ENCODE results near the gene TM7SF2. TPM values are rescaled to one million over a fixed set of nuclear protein-coding genes. Genes with fewer than 3 reads are reported as not detected.

The TM7SF2 gene
- total and polyA plus RNA-seq, 2 of the 13 experiments (the other 11 are each of a cell fraction or from before 2014, with no cell fraction given) = 56.0 to 66.9 TPM

DNA sequence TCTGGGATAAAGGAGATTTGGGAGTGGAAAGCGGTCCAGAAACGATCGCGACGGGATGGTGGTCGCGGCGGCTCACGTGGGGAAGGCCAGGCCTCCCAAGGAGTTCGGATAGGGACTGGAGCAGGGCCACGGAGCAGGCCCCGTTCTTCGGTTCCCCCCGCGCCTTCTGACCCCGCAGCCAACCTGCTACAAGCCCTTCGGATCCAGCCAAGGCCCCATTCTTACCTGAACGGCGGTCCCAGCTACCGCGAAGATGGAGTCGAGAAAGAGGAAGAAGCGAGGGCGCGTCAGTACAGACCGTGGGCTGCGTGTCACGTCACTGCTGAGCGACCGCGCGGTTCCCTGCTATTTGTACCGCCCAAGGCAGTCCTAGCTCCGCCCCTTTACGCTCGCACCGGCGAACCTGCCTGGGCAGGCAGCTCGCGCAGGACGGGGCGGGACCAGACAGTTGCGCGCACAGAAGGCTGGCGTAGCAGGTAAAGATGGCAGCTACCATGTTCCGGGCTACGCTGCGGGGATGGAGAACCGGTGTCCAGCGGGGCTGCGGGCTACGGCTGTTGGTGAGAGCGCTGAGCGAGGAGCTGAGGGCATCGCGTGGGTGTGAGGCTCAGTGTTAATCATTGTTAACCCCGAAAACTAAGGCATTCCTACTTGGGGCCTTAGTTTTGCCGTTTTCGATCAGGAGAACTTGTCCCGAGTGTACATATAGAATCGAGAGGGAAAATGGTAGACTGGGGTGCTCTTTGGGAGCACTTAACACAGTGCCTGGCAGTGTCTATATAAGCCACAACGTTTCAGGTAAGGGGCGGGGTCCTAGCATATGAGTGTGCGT lies 10.4 kb downstream of the TM7SF2 start, which contains the start of the genes FAU and MRPL49:
Gene FAU, minus strand, starts transcription at position 270 of the 832 bp plus-strand sequence. CDS start 321 bp downstream, outside the sequence.
Gene MRPL49, plus strand, starts transcription at position 457 of the 832 bp plus-strand sequence. Its CDS starts 26 bp downstream, at position 483.
- Histone ChIP-seq H3K79me2 (ENCODE audit: insufficient read depth, low read length) (peaks cover 44% of the 10 kb centered on the region), H3K4me2 (ENCODE audit: low read depth, low read length) (peak within 1 kb of the TSS; percentile 96), H2AFZ (ENCODE audit: low read length) (no peak within 1 kb of the TSS), H3K27me3 (ENCODE audit: control insufficient read depth in 1 of 2, insufficient read depth in 2 of 2, low read length in 2 of 2) (no peaks in the 10 kb centered on the region; a peak in 1 of 5 replicates), H3K9ac (ENCODE audit: insufficient read depth, low read depth, low read length) (peak within 1 kb of the TSS; percentile 95), H3K4me3 (replicated peaks in 1 of 3; ENCODE audit: insufficient read depth in 1 of 3, low read depth in 2 of 3, low read length in 3 of 3) (peak within 1 kb of the TSS; percentile 79 to 91 (median 81)), H3K36me3 (replicated peaks in 1 of 2; ENCODE audit: control insufficient read depth in 1 of 2, insufficient read depth in 2 of 2, low read length in 2 of 2) (peaks cover 20 to 50% of the 10 kb centered on the region in 2 experiments), H3K9me3 (ENCODE audit: low read length) (no peaks in the 10 kb centered on the region), H4K20me1 (ENCODE audit: insufficient read depth, low read length) (no peaks in the 10 kb centered on the region), H3K4me1 (ENCODE audit: insufficient read depth, low read length) (peaks cover 37% of the 10 kb centered on the region), H3K27ac (ENCODE audit: extremely low read length, insufficient read depth, low read length) (peak within 1 kb of the TSS; percentile 76)
- ChIA-PET CTCF (ENCODE audit: low intra/inter-chr PET ratio, low total read pairs) (no interaction called here), POLR2A (interaction anchor here (0.5 to 4.9 kb wide), 36 partner anchors 9 to 530 kb away, joined by 3 to 105 read pairs (median 4); partner anchors contain the start of genes ARL2, BATF2, CAPN1 and DPF2)
- intact Hi-C loops (cut with micrococcal nuclease; ENCODE audit: unreplicated experiment) (no loop called here), in situ Hi-C loops (cut with HindIII; ENCODE audit: extremely low pct_ligation_motif_present, low pct_unique_long_range_greater_than_20kb) (no loop called here)
- peak; percentile 80 for FAIRE-seq
- peak; percentile 83 for ATAC-seq
- BruUV-seq (replicated peaks) = TSS peak; percentile 78
- peak; percentile 93 for DNase-seq (ENCODE audit: low spot score)
- 2% methylated on average over 55 of the region's 64 CpGs for WGBS (ENCODE audit: low lambda C conversion rate)
- TF ChIP-seq, protein P1, sequence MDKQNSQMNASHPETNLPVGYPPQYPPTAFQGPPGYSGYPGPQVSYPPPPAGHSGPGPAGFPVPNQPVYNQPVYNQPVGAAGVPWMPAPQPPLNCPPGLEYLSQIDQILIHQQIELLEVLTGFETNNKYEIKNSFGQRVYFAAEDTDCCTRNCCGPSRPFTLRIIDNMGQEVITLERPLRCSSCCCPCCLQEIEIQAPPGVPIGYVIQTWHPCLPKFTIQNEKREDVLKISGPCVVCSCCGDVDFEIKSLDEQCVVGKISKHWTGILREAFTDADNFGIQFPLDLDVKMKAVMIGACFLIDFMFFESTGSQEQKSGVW (CRISPR knock-in tag; IDR thresholded peaks at IDR 0.05; ENCODE audit: borderline replicate concordance) = no peak; the same call in 1 of the 2 replicates
- TF ChIP-seq POLR2AphosphoS5 (IDR thresholded peaks at IDR 0.05; ENCODE audit: low read depth, low read length) = peak; percentile 90
- TF ChIP-seq, protein P2, sequence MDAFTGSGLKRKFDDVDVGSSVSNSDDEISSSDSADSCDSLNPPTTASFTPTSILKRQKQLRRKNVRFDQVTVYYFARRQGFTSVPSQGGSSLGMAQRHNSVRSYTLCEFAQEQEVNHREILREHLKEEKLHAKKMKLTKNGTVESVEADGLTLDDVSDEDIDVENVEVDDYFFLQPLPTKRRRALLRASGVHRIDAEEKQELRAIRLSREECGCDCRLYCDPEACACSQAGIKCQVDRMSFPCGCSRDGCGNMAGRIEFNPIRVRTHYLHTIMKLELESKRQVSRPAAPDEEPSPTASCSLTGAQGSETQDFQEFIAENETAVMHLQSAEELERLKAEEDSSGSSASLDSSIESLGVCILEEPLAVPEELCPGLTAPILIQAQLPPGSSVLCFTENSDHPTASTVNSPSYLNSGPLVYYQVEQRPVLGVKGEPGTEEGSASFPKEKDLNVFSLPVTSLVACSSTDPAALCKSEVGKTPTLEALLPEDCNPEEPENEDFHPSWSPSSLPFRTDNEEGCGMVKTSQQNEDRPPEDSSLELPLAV (CRISPR knock-in tag; conservative IDR thresholded peaks at IDR 0.05; ENCODE audit: low read depth) = no peak
- no peak for TF ChIP-seq PTBP1 (IDR thresholded peaks at IDR 0.05; ENCODE audit: low read depth, low read length, poor library complexity, severe bottlenecking)
- no peak for TF ChIP-seq ZNF264 (CRISPR knock-in tag; IDR thresholded peaks at IDR 0.05)
- TF ChIP-seq TRIM24 (CRISPR knock-in tag; IDR thresholded peaks at IDR 0.05) = no peak
- peak; percentile 93 for TF ChIP-seq NR2C2 (CRISPR knock-in tag; IDR thresholded peaks at IDR 0.05; ENCODE audit: borderline replicate concordance)
- peak; percentile 94 for TF ChIP-seq YEATS2 (CRISPR knock-in tag; IDR thresholded peaks at IDR 0.05; ENCODE audit: borderline replicate concordance)
- TF ChIP-seq ZNF562 (CRISPR knock-in tag; IDR thresholded peaks at IDR 0.05; ENCODE audit: borderline replicate concordance) = no peak
- no peak for TF ChIP-seq ZNF251 (CRISPR knock-in tag; IDR thresholded peaks at IDR 0.05)
- TF ChIP-seq AHR (CRISPR knock-in tag; IDR thresholded peaks at IDR 0.05) = no peak
- no peak for TF ChIP-seq GATAD2A (CRISPR knock-in tag; IDR thresholded peaks at IDR 0.05)
- TF ChIP-seq ZNF547 (CRISPR knock-in tag; IDR thresholded peaks at IDR 0.05) = peak; percentile 54; the same call in 1 of the 2 replicates
- no peak for TF ChIP-seq NCOR1 (IDR thresholded peaks at IDR 0.05; ENCODE audit: borderline replicate concordance, low read length)
- TF ChIP-seq, protein P3, sequence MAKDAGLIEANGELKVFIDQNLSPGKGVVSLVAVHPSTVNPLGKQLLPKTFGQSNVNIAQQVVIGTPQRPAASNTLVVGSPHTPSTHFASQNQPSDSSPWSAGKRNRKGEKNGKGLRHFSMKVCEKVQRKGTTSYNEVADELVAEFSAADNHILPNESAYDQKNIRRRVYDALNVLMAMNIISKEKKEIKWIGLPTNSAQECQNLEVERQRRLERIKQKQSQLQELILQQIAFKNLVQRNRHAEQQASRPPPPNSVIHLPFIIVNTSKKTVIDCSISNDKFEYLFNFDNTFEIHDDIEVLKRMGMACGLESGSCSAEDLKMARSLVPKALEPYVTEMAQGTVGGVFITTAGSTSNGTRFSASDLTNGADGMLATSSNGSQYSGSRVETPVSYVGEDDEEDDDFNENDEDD (CRISPR knock-in tag; IDR thresholded peaks at IDR 0.05; ENCODE audit: borderline replicate concordance) = peak; percentile 80; the same call in 1 of the 2 replicates
- no peak for TF ChIP-seq ZNF3 (CRISPR knock-in tag; IDR thresholded peaks at IDR 0.05)
- TF ChIP-seq SMAD9 (CRISPR knock-in tag; IDR thresholded peaks at IDR 0.05) = peak; percentile 82
- TF ChIP-seq ZC3H4 (CRISPR knock-in tag; IDR thresholded peaks at IDR 0.05; ENCODE audit: borderline replicate concordance) = no peak
- no peak for TF ChIP-seq ARID2 (CRISPR knock-in tag; IDR thresholded peaks at IDR 0.05; ENCODE audit: borderline replicate concordance)
- TF ChIP-seq ZBTB42 (CRISPR knock-in tag; IDR thresholded peaks at IDR 0.05) = peak; percentile 39; the same call in 1 of the 2 replicates
- TF ChIP-seq MIER3 (CRISPR knock-in tag; IDR thresholded peaks at IDR 0.05; ENCODE audit: borderline replicate concordance) = peak; percentile 71; the same call in 1 of the 2 replicates

Measured in HepG2 (cell line).